Smooth muscle cell (in vitro differentiated cells): ENCODE results near the gene RASSF8. TPM values are rescaled to one million over a fixed set of nuclear protein-coding genes. Genes with fewer than 3 reads are reported as not detected.
A peak's percentile ranks its signal among the peaks of the same experiment; 100 is the strongest.

Source experiments
- DNase-seq: peaks from one replicate; lab custom pipeline; 2025; ENCODE audit not compliant: unreplicated experiment; lab: John Stamatoyannopoulos, UW
- H2AFZ ChIP-seq: fragments of 200-600 bp; sonication (generic); 2 replicates; pipeline ENCODE4 v1.6.0; 2016; ENCODE audit warnings: antibody characterized with exemption, low read depth, mild to moderate bottlenecking
- H3F3A ChIP-seq: fragments of 200-600 bp; sonication (generic); 2 replicates; pipeline ENCODE4 v1.6.0; 2017; ENCODE audit warnings: antibody characterized with exemption, low read depth
- H3K27ac ChIP-seq: fragments of 200-600 bp; sonication (generic); 2 replicates; pipeline ENCODE4 v1.5.1; 2016; ENCODE audit warnings: low read depth, mild to moderate bottlenecking
- H3K27me3 ChIP-seq: fragments of 200-600 bp; sonication (generic); 2 replicates; pipeline ENCODE4 v1.6.1; 2016; ENCODE audit warnings: low read depth, mild to moderate bottlenecking
- H3K36me3 ChIP-seq: fragments of 200-600 bp; sonication (generic); 2 replicates; pipeline ENCODE4 v1.5.1; 2016; ENCODE audit warnings: low read depth
- H3K4me1 ChIP-seq: fragments of 200-600 bp; sonication (generic); 2 replicates; pipeline ENCODE4 v1.5.1; 2016; ENCODE audit warnings: low read depth
- H3K4me2 ChIP-seq: fragments of 200-600 bp; sonication (generic); 2 replicates; pipeline ENCODE4 v1.6.0; 2016; ENCODE audit warnings: mild to moderate bottlenecking
- H3K4me3 ChIP-seq: fragments of 200-600 bp; sonication (generic); 2 replicates; pipeline ENCODE4 v1.5.1; 2016; ENCODE audit warnings: mild to moderate bottlenecking
- H3K79me2 ChIP-seq: fragments of 200-600 bp; sonication (generic); 2 replicates; pipeline ENCODE4 v1.6.0; 2016; ENCODE audit warnings: low read depth, mild to moderate bottlenecking
- H3K9ac ChIP-seq: fragments of 200-600 bp; sonication (generic); 2 replicates; pipeline ENCODE4 v1.6.0; 2016; ENCODE audit warnings: low read depth
- H3K9me3 ChIP-seq: fragments of 200-600 bp; sonication (generic); replicated peaks from 2 replicates; pipeline ENCODE4 v1.5.1; 2016; ENCODE audit warnings: low read depth
- H4K20me1 ChIP-seq: fragments of 200-600 bp; sonication (generic); 2 replicates; pipeline ENCODE4 v1.6.0; 2016; ENCODE audit warnings: low read depth
- CTCF ChIP-seq: fragments of 200-600 bp; sonication (generic); IDR thresholded peaks from 2 replicates; pipeline ENCODE4 v1.5.1; 2017; ENCODE audit warnings: borderline replicate concordance, mild to moderate bottlenecking, antibody characterized with exemption; ENCODE audit not compliant: insufficient read depth, poor library complexity, severe bottlenecking
- WGBS: methylation state at CpG from one replicate; pipeline ENCODE4 v1.1.7; 2016; ENCODE audit warnings: low lambda C conversion rate; 5-methylcytosine and 5-hydroxymethylcytosine counted together
- polyA plus RNA-seq: library from polyadenylated mRNA; unstranded; fragments of >200 nt; fragmentation: Nextera tagmentation; extraction: Ambion mirVana; gene quantifications from 2 replicates; pipeline ENCODE4 v1.2.1, GENCODE V29; 2016
- total RNA-seq: library from RNA; depleted of rRNA; stranded (reverse); fragments of >200 nt; gene quantifications from 2 replicates; pipeline ENCODE4 v1.2.3, GENCODE V29; 2014

RASSF8 gene
- total and polyA plus RNA-seq, 2 experiments from 2014 or later, result 9.8 to 29.8 TPM

DNA sequence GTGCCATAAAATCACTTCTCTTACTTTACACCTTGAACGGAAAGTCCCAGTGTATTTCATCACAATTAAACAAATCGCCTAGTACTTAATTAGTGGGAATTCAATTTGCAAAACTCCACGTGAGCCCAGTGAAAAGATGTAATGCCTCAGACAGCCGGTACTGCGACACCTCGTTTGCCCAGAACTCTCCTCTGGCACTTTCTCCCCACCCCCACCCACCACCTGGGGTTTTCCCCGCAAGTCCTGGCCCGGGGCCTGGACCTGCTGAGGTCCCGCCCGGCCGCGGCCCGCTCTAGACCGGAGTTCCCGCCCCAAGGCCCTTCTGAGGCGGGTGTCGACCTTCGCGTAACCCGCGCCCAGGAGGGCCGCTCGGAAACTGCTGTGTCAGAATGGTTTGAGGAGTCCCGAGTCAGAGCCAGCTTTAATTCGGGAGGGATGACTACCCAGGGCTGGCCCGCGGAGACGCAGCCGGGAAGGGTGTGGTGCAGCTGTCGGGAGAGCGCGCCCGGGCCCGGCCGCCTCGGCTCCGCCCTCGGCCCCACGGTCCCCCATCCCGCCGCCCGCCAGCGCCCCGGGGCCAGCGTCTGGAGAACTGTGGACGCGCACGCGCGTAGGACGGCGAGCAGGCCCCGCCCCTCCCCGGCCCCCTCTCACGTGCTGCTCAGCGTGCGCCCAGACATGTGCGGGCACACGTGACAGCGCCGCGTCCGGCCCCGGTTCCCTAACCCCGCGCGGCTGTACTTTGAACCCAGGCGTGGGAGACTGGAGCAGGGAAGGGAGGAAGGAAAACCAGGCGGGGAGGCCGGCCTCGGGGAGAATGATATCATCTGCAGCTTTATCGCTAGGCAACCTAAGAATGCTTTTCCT is 155.6 kb downstream of the RASSF8 start:
- H3K4me3 ChIP-seq, result peak overlapping the region; percentile 60
- peak overlapping the region; percentile 82 for H3K9ac ChIP-seq
- H3K9me3 ChIP-seq, result no peaks in the 10 kb centered on the region
- DNase-seq, result peak; percentile 76
- no peaks in the 10 kb centered on the region for H4K20me1 ChIP-seq
- no peaks in the 10 kb centered on the region for H3K27me3 ChIP-seq
- H3K36me3 ChIP-seq, result no peaks in the 10 kb centered on the region
- peak overlapping the region; percentile 84 for H3K4me2 ChIP-seq
- H3K4me1 ChIP-seq, result peaks cover 11% of the 10 kb centered on the region
- H3F3A ChIP-seq, result peaks cover 17% of the 10 kb centered on the region
- H3K27ac ChIP-seq, result peak overlapping the region; percentile 90
- WGBS, result 3% methylated on average over 48 of the region's 72 CpGs
- TF ChIP-seq CTCF, result peak; percentile 19
- no peaks in the 10 kb centered on the region for H3K79me2 ChIP-seq
- peak overlapping the region; percentile 78 for H2AFZ ChIP-seq

DNA sequence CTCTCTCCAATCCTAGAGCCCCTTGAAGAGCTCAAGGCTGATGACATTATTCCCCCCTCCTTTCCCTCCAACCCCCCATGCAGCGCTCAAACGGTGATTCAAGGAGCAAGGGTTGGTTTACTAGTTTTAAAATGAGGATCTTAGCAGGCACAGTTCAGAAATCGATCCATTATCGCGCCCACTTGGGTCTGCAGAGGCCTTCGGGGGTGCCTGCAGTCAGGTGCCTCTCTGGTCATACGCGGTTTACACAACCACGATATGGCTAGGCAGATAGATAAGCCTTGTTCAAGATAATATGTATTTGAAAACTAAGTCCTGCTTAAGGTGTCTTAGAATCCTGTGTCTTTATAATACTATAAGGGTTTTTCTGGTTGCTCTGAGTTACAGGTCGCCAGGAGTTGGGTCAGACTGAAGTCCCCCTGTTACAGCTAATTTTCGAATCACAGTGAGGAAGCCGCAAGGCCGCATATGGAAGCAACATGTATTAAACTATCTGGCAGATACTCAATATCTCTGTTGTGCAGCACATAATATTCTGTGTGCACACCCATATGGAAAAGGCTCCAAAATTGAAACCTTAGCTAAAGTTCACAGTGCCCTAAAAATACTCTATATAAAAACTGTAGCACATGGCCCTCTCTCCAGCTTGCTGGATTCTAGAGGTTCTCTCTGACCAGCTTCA is 156.4 kb downstream of the RASSF8 start:
- H3K27ac ChIP-seq, result peak overlapping the region; percentile 90
- no peaks in the 10 kb centered on the region for H3K9me3 ChIP-seq

GRCh38 chr12:26116829-26117715 is 158.6 kb downstream of the RASSF8 start:
- DNase-seq, result no peak
- no peaks in the 10 kb centered on the region for H3K9me3 ChIP-seq
- no peaks in the 10 kb centered on the region for H4K20me1 ChIP-seq
- 49% methylated on average over 6 of the region's 6 CpGs for WGBS
- peaks cover 3% of the 10 kb centered on the region for H3K27me3 ChIP-seq
- no peak overlapping the region for H2AFZ ChIP-seq
- no peak overlapping the region for H3K27ac ChIP-seq
- TF ChIP-seq CTCF, result no peak
- H3K4me1 ChIP-seq, result peaks cover 11% of the 10 kb centered on the region
- H3K36me3 ChIP-seq, result no peaks in the 10 kb centered on the region
- no peaks in the 10 kb centered on the region for H3K79me2 ChIP-seq
- no peak overlapping the region for H3K4me2 ChIP-seq
- no peak overlapping the region for H3K9ac ChIP-seq
- H3F3A ChIP-seq, result peaks cover 17% of the 10 kb centered on the region
- no peak overlapping the region for H3K4me3 ChIP-seq

More for the DNA sequence above, 156.4 kb downstream of the RASSF8 start:
- DNase-seq, result no peak
- Histone ChIP-seq H3K27me3 (no peaks in the 10 kb centered on the region), H3K36me3 (no peaks in the 10 kb centered on the region), H3K9ac (peak overlapping the region; percentile 82), H3K79me2 (no peaks in the 10 kb centered on the region), H3K4me2 (peak overlapping the region; percentile 84), H3K4me1 (peaks cover 11% of the 10 kb centered on the region), H2AFZ (peak overlapping the region; percentile 24), H3F3A (peaks cover 17% of the 10 kb centered on the region), H4K20me1 (no peaks in the 10 kb centered on the region), H3K4me3 (peak overlapping the region; percentile 60)
- no peak for TF ChIP-seq CTCF
- WGBS, result 48% methylated on average over 13 of the region's 13 CpGs
